GM19452 (cell line): ENCODE measurements around the gene PC.

Experiments used
- ATAC-seq: cut with Tn5 transposase; IDR thresholded peaks from one replicate; pipeline ENCODE4 v1.9.1; 2021; ENCODE audit not compliant: unreplicated experiment

PC gene

GRCh38 chr11:66957971-66958231 is 282 bp downstream of the PC start:
- ATAC-seq, result peak; percentile 34

GRCh38 chr11:66956689-66957290 is 1.4 kb downstream of the PC start:
- no peak for ATAC-seq

- no peak for ATAC-seq
These were observed 4.9 kb downstream of the PC start for GRCh38 chr11:66953081-66953833.

- no peak for ATAC-seq
These were observed 6.3 kb downstream of the PC start for GRCh38 chr11:66951927-66952337.

- ATAC-seq, result no peak
These were observed 7.0 kb downstream of the PC start for GRCh38 chr11:66951135-66951534.

GRCh38 chr11:66950112-66950535 is 8.1 kb downstream of the PC start:
- no peak for ATAC-seq

- no peak for ATAC-seq
These were observed 19.5 kb downstream of the PC start for GRCh38 chr11:66938582-66939135.

- no peak for ATAC-seq
These were observed 20.9 kb downstream of the PC start for GRCh38 chr11:66937193-66937733.

- ATAC-seq, result no peak
These were observed 21.9 kb downstream of the PC start for GRCh38 chr11:66936311-66936711.

- ATAC-seq, result no peak
These were observed 23.0 kb downstream of the PC start for GRCh38 chr11:66934950-66935779.

GRCh38 chr11:66933531-66933930 is 24.7 kb downstream of the PC start:
- no peak for ATAC-seq

- ATAC-seq, result no peak
These were observed 25.6 kb downstream of the PC start for GRCh38 chr11:66932543-66932942.

- ATAC-seq, result no peak
These were observed 28.4 kb downstream of the PC start for GRCh38 chr11:66929753-66930152.

- ATAC-seq, result no peak
These were observed 33.9 kb downstream of the PC start for GRCh38 chr11:66924272-66924671.

- no peak for ATAC-seq
These were observed 35.6 kb downstream of the PC start for GRCh38 chr11:66922551-66922950.

GRCh38 chr11:66920978-66921784 is 37.0 kb downstream of the PC start:
- no peak for ATAC-seq

- no peak for ATAC-seq
These were observed 38.3 kb downstream of the PC start for GRCh38 chr11:66919923-66920322.

GRCh38 chr11:66918741-66919140 is 39.4 kb downstream of the PC start:
- no peak for ATAC-seq

- no peak for ATAC-seq
These were observed 42.3 kb downstream of the PC start for GRCh38 chr11:66915866-66916265.

- no peak for ATAC-seq
These were observed 42.9 kb downstream of the PC start for GRCh38 chr11:66915046-66915832.
